ENCODE data around the gene EHMT1.

Gene EHMT1

GRCh38 chr9:137816531-137817235 lies 197.9 kb downstream of the EHMT1 start:
- 0 out of 2 replicates have a peak overlapping the region, but pooled peaks have one; percentile 73 for H3K27ac ChIP-seq
- ChIA-PET CTCF (no interaction called here), POLR2A (ENCODE audit: low non-redundant PET) (no interaction called here)
- DNase-seq (ENCODE audit: low spot score): no peak
- TF ChIP-seq CTCF (conservative IDR thresholded peaks at IDR 0.05; ENCODE audit: low read depth): no peak

GRCh38 chr9:137817236-137818200 lies 198.7 kb downstream of the EHMT1 start:
- no peak for TF ChIP-seq CTCF (conservative IDR thresholded peaks at IDR 0.05; ENCODE audit: low read depth)
- CTCF ChIA-PET: no interaction called here
- DNase-seq (ENCODE audit: low spot score): no peak
- POLR2A ChIA-PET (ENCODE audit: low non-redundant PET): no interaction called here
- no peak overlapping the region for H3K27ac ChIP-seq

GRCh38 chr9:137818286-137818685 lies 199.5 kb downstream of the EHMT1 start:
- H3K27ac ChIP-seq: no peak overlapping the region
- CTCF ChIA-PET: no interaction called here

GRCh38 chr9:137820161-137820855 lies 201.5 kb downstream of the EHMT1 start:
- TF ChIP-seq CTCF (conservative IDR thresholded peaks at IDR 0.05; ENCODE audit: low read depth): no peak
- H3K27ac ChIP-seq: no peak overlapping the region
- CTCF ChIA-PET: interaction anchor here (0.7 kb wide), 1 partner anchor 263 kb away, joined by 3 read pairs; no protein-coding TSS in a partner anchor
- no peak for DNase-seq (ENCODE audit: low spot score)
- POLR2A ChIA-PET (ENCODE audit: low non-redundant PET): no interaction called here

More at GRCh38 chr9:137818286-137818685, 199.5 kb downstream of the EHMT1 start:
- TF ChIP-seq CTCF (conservative IDR thresholded peaks at IDR 0.05; ENCODE audit: low read depth): no peak
- DNase-seq (ENCODE audit: low spot score): no peak
- POLR2A ChIA-PET (ENCODE audit: low non-redundant PET): no interaction called here

- CTCF ChIA-PET: no interaction called here
These were observed 205.4 kb downstream of the EHMT1 start for GRCh38 chr9:137823986-137824771.

More at GRCh38 chr9:137823986-137824771, 205.4 kb downstream of the EHMT1 start:
- TF ChIP-seq CTCF (conservative IDR thresholded peaks at IDR 0.05; ENCODE audit: low read depth): no peak
- no peak overlapping the region for H3K27ac ChIP-seq
- POLR2A ChIA-PET (ENCODE audit: low non-redundant PET): no interaction called here
- no peak for DNase-seq (ENCODE audit: low spot score)

All from RWPE1 (cell line).